Measurements from ENCODE around the gene POPDC2. TPM values are rescaled to one million over a fixed set of nuclear protein-coding genes. Genes with fewer than 3 reads are reported as not detected.

POPDC2 gene
- total RNA-seq, 1 experiment from 2014 or later: 0.37 TPM

GRCh38 chr3:119624002-119624720, 36.2 kb downstream of the POPDC2 start:
- no peak overlapping the region for H4K5ac ChIP-seq (ENCODE audit: insufficient read length, low read depth, low read length)
- H3K9me3 Mint-ChIP-seq: no peaks in the 10 kb centered on the region; a peak in 1 of 5 replicates
- H2BK120ac ChIP-seq (ENCODE audit: low read depth, low read length, poor library complexity, severe bottlenecking): no peak overlapping the region
- no peaks in the 10 kb centered on the region for H4K20me1 ChIP-seq (ENCODE audit: control insufficient read depth, insufficient read depth, insufficient read length)
- TF ChIP-seq CTCF (conservative IDR thresholded peaks at IDR 0.05): no peak
- no CpG with 5 or more reads among the region's 9 CpGs for WGBS (ENCODE audit: extremely low coverage, insufficient read length, low lambda C conversion rate)
- peaks cover 4% of the 10 kb centered on the region for H3K27me3 Mint-ChIP-seq (ENCODE audit: low read depth)
- H3K79me1 ChIP-seq (ENCODE audit: insufficient read depth, low read depth, low read length, poor library complexity, severe bottlenecking): no peaks in the 10 kb centered on the region
- no peak overlapping the region for H3T11ph ChIP-seq (ENCODE audit: low read length)
- H2BK15ac ChIP-seq (ENCODE audit: low read depth, low read length): no peak overlapping the region
- H3K23ac ChIP-seq (ENCODE audit: insufficient read length, low read depth, low read length): no peak overlapping the region
- H4K8ac ChIP-seq (replicated peaks; ENCODE audit: insufficient read length, low read depth, low read length): no peak overlapping the region
- no peak overlapping the region for H2AFZ ChIP-seq (ENCODE audit: low read length)
- H3K27me3 ChIP-seq (ENCODE audit: insufficient read depth, low read length): no peaks in the 10 kb centered on the region; the same call in 1 of the 2 replicates
- H3K56ac ChIP-seq (ENCODE audit: insufficient read length, low read depth, low read length): no peak overlapping the region
- no peak for DNase-seq
- no peaks in the 10 kb centered on the region for H3K9me3 ChIP-seq (ENCODE audit: control insufficient read depth, low read depth, low read length)
- no peak overlapping the region for H4K91ac ChIP-seq (ENCODE audit: insufficient read length, low read depth, low read length)
- H3K79me2 ChIP-seq (ENCODE audit: insufficient read depth, low read length): no peaks in the 10 kb centered on the region
- no peaks in the 10 kb centered on the region for H3K23me2 ChIP-seq (ENCODE audit: insufficient read length, low read depth, low read length, poor library complexity, severe bottlenecking)
- no peaks in the 10 kb centered on the region for H3K4me1 ChIP-seq (ENCODE audit: insufficient read depth, low read length)
- H3K27ac ChIP-seq (ENCODE audit: insufficient read length, low read depth, low read length): no peak overlapping the region
- H2BK12ac ChIP-seq (ENCODE audit: insufficient read length, low read depth, low read length): no peak overlapping the region
- no peak overlapping the region for H3K27ac Mint-ChIP-seq
- H3K18ac ChIP-seq (ENCODE audit: insufficient read length, low read depth, low read length): no peak overlapping the region
- no peak overlapping the region for H2BK5ac ChIP-seq (ENCODE audit: insufficient read length, low read length)
- H3K4me1 Mint-ChIP-seq: peaks cover 18 to 21% of the 10 kb centered on the region in 2 experiments
- H3K36me3 Mint-ChIP-seq (ENCODE audit: insufficient read depth in 1 of 3, low read depth in 3 of 3): no peaks in the 10 kb centered on the region
- no peak overlapping the region for H2AK5ac ChIP-seq (ENCODE audit: insufficient read length, low read length)
- no peak overlapping the region for H3K4ac ChIP-seq (ENCODE audit: low read depth, low read length)
- H3K9ac ChIP-seq (ENCODE audit: extremely low read depth, insufficient read length, low read length): no peak overlapping the region
- no peak overlapping the region for H2BK20ac ChIP-seq (ENCODE audit: low read depth, low read length, poor library complexity, severe bottlenecking)
- H3K14ac ChIP-seq (ENCODE audit: insufficient read depth, low read length): no peak overlapping the region
- H3K4me3 Mint-ChIP-seq: no peak overlapping the region; a peak in 1 of 5 replicates
- H3K4me2 ChIP-seq (ENCODE audit: insufficient read depth, insufficient read length, low read length): no peak overlapping the region
